GM19397 (cell line): ENCODE results near the gene ANGPT4.

ENCODE experiments used
- ATAC-seq: cut with Tn5 transposase; IDR thresholded peaks from one replicate; pipeline ENCODE4 v1.9.1; 2021; ENCODE audit warnings: mild to moderate bottlenecking, moderate library complexity; ENCODE audit not compliant: unreplicated experiment

Gene ANGPT4

GRCh38 chr20:916125-916799, at the start of gene ANGPT4:
Gene ANGPT4 (minus strand): TSS chr20:916334. CDS start chr20:916214, 120 bp downstream.
- no peak for ATAC-seq

GRCh38 chr20:963795-964194, 47.7 kb upstream of the ANGPT4 start:
- no peak for ATAC-seq

- no peak for ATAC-seq
Observed at GRCh38 chr20:962683-963082, 46.5 kb upstream of the ANGPT4 start.

- ATAC-seq, result no peak
Observed at GRCh38 chr20:962223-962622, 46.1 kb upstream of the ANGPT4 start.

- ATAC-seq, result no peak
Observed at GRCh38 chr20:961768-962167, 45.6 kb upstream of the ANGPT4 start.

GRCh38 chr20:959996-960615, 44.0 kb upstream of the ANGPT4 start:
- ATAC-seq, result no peak

GRCh38 chr20:958936-959815, 43.0 kb upstream of the ANGPT4 start:
- no peak for ATAC-seq

GRCh38 chr20:957544-957943, 41.4 kb upstream of the ANGPT4 start:
- ATAC-seq, result no peak

GRCh38 chr20:956330-956951, 40.3 kb upstream of the ANGPT4 start:
- peak; percentile 66 for ATAC-seq

- no peak for ATAC-seq
Observed at GRCh38 chr20:955656-956055, 39.5 kb upstream of the ANGPT4 start.

GRCh38 chr20:955111-955510, 39.0 kb upstream of the ANGPT4 start:
- no peak for ATAC-seq

- ATAC-seq, result no peak
Observed at GRCh38 chr20:953742-954141, 37.6 kb upstream of the ANGPT4 start.

GRCh38 chr20:952196-952795, 36.2 kb upstream of the ANGPT4 start:
- no peak for ATAC-seq

GRCh38 chr20:951384-952169, 35.4 kb upstream of the ANGPT4 start:
- ATAC-seq, result no peak

GRCh38 chr20:949717-950116, 33.6 kb upstream of the ANGPT4 start:
- ATAC-seq, result no peak

- ATAC-seq, result no peak
Observed at GRCh38 chr20:946826-947225, 30.7 kb upstream of the ANGPT4 start.

- ATAC-seq, result no peak
Observed at GRCh38 chr20:945841-946240, 29.7 kb upstream of the ANGPT4 start.

GRCh38 chr20:944774-945410, 28.8 kb upstream of the ANGPT4 start:
- no peak for ATAC-seq

GRCh38 chr20:944148-944547, 28.0 kb upstream of the ANGPT4 start:
- ATAC-seq, result no peak

GRCh38 chr20:942611-943010, 26.5 kb upstream of the ANGPT4 start:
- no peak for ATAC-seq
